ENCODE data around the gene KCNQ1OT1.

The KCNQ1OT1 gene

DNA sequence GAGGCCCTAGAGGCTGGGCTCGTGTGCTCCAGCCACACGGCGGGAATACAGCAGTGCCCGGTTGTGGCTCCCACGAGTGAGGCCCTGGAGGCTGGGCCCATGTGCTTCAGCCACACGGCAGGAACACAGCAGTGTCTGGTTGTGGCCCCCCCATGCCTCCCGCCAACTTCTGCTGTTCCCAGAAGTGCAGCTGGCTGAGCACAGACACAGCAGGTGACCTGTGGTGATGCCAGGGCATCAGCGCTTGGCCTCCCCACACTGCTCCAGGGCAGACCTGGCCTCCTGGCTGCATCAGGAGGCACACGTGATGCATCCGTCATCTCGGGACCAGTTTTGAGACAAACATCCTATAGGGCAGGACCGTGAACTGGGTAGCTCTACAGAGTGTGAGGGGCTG, 110.3 kb downstream of the KCNQ1OT1 start:
- POLR2A ChIA-PET = no interaction called here
- CTCF ChIA-PET = no interaction called here
- TF ChIP-seq, protein P1, sequence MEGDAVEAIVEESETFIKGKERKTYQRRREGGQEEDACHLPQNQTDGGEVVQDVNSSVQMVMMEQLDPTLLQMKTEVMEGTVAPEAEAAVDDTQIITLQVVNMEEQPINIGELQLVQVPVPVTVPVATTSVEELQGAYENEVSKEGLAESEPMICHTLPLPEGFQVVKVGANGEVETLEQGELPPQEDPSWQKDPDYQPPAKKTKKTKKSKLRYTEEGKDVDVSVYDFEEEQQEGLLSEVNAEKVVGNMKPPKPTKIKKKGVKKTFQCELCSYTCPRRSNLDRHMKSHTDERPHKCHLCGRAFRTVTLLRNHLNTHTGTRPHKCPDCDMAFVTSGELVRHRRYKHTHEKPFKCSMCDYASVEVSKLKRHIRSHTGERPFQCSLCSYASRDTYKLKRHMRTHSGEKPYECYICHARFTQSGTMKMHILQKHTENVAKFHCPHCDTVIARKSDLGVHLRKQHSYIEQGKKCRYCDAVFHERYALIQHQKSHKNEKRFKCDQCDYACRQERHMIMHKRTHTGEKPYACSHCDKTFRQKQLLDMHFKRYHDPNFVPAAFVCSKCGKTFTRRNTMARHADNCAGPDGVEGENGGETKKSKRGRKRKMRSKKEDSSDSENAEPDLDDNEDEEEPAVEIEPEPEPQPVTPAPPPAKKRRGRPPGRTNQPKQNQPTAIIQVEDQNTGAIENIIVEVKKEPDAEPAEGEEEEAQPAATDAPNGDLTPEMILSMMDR (IDR thresholded peaks at IDR 0.05; ENCODE audit: control extremely low read depth, extremely low read depth, low read depth, missing control alignments) = no peak
- DNase-seq (ENCODE audit: extremely low spot score) = peak; percentile 15

DNA sequence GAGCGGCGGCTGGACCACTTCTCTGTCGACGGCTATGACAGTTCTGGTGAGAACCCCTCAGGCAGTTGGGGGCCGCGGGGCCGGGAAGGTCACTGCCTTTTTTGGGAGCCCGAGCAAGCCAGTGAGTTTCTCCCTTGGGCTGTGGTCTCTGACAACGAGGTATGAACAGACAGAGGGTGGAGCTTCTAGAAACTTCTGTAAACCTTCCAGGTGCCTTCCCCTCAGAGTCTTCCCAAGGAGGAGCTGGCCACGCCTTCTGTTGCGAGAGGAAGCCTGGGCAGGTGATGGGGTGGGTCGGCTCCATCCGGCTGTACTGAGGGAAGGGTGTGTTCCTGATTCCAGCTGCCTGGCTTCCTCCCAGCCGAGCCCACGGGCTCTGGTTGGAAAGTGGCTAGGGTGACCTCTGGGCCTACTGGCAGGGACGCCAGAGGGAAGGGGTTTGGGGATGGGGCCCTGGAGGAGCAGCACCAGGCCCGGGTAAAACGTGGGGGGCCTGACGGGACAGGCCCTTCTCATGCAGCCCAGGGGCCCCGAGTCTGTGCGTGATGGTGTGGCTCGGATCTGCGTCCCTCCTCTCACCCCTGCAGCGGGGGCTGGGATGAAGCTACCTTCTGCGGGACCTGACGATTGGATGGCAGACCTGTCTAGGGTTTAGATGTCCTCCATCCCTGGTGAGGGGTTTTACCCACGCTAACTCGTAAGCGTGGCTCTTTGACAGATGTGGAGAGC, 110.8 kb downstream of the KCNQ1OT1 start:
- ChIA-PET POLR2A (no interaction called here), CTCF (no interaction called here)
- TF ChIP-seq, protein P1 (IDR thresholded peaks at IDR 0.05; ENCODE audit: control extremely low read depth, extremely low read depth, low read depth, missing control alignments) = no peak
- DNase-seq (ENCODE audit: extremely low spot score) = peak; percentile 10

DNA sequence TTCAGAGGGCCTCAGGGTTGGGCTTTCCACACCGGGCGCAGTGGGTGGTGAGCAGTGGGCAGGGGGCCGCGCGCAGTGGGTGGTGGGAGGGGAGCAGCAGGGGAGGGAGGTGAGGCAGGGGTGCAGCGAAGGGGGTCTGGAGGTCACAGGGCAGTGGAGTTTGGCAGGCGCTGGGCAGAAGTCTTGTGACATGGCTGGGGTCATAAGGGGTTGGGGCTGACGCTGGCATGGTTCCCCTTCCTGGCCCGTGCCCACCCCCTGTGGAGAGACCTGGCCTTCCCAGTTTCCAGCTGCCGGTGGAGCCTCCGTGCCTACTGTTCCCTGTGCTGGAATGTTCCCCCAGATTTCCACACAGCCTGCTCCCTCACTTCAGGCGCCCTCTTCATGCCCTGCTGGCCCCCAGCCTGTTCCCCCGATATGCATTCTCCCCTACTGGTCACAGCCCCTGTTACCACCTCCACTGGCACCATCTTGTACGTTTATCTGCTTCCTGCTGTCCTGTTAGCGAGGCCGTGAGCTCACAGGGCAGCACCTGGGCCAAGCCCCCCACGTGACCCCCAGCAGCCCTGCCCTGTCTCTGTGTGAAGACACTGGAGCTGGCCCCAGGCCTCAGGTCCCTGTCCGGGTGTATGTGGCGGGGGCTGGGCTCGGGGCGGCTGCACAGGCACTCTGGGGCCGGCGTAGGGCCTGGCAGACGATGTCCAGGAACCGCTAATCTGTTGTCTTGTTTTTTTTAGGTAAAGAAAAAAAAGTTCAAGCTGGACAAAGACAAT, 111.6 kb downstream of the KCNQ1OT1 start:
- TF ChIP-seq, protein P1 (IDR thresholded peaks at IDR 0.05; ENCODE audit: control extremely low read depth, extremely low read depth, low read depth, missing control alignments) = no peak
- POLR2A ChIA-PET = no interaction called here
- CTCF ChIA-PET = no interaction called here
- DNase-seq (ENCODE audit: extremely low spot score) = peak; percentile 13

DNA sequence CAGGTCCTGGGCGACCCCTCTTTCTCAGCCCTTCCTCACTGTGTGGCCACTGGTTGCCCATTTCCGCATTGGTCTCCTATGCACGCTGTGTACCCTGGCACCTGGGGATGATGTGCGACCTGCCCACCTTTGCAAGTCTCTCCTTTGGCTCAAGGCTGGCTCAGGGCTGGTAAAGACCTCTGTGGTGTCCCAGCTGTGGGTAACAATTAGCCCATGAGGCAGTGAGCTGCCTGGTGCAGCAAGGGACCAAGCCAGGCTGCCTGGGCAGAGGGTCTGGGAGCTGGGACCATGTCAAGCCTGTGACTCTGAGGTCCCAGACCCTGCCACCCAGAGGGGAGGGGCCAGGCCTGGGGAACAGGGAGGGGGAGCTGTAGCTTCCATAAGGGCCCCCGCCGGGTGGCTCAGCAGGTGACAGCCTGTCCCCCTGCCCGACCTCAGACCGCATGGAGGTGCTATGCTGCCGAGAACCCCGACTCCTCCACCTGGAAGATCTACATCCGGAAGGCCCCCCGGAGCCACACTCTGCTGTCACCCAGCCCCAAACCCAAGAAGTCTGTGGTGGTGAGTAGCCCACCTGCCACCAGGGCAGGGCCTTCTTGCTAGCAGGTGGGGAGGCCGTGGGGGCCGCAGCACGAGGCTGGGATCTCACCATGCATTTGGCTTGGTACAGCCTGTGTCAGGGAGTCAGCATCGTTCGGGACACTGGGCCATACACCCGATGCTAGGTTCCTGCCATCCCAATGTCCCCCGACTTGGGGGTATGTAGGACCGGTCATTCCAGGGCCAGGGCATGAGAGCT, 112.5 kb downstream of the KCNQ1OT1 start:
- POLR2A ChIA-PET = no interaction called here
- TF ChIP-seq, protein P1 (IDR thresholded peaks at IDR 0.05; ENCODE audit: control extremely low read depth, extremely low read depth, low read depth, missing control alignments) = no peak
- CTCF ChIA-PET = no interaction called here
- peak; percentile 10 for DNase-seq (ENCODE audit: extremely low spot score)

DNA sequence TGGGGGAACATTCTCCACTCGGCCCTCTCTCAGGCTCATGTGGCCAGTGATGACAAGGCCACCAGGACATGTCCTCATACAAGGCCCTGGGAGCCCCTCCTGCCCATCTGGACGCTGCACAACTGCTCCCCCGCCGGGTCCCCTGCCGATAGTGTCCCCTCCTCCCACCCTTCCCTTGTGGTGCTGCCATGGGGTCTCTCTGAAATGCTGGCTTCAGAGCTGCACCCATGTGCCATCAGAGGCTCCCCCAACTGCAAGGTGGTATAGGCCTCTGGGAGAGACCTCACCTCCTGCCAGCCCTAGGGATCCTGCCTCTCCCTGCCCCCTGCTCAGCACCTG, 113.0 kb downstream of the KCNQ1OT1 start:
- peak; percentile 13 for DNase-seq (ENCODE audit: extremely low spot score)
- ChIA-PET CTCF (no interaction called here), POLR2A (no interaction called here)
- TF ChIP-seq, protein P1 (IDR thresholded peaks at IDR 0.05; ENCODE audit: control extremely low read depth, extremely low read depth, low read depth, missing control alignments) = no peak

DNA sequence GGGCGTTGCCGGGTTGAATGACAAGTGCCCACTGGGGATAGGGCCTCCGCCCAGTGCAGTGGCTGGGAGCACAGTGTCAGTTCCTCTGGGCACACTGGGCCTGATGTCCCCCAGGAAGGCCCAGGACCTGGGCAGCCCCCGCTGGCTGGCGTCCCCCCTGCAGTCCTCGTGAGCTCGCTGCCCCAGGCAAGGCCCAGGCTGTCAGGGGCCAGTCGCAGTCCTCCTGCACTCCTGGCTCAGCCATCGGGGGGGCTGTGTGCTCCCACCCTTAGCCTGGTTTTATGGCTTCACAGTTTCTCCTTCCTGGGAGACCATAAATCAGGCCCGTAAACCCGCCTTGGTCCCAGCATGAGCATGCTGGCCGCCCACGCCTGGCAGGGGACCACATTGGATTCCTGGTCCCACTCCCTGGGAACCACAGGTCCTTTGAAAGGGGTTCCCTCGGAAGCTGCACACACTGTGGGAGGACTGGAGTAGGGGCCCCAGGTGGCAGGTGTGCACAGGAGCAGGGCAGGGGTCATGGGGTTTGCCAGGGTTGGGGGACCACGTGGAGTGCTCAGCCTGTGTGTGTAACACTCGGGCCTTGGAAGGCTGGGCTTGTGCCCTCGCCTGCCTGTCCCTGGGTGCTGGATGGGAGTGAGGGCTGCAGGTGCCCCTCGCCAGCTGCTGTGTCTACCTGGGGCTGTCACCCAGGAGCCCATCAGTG, 113.6 kb downstream of the KCNQ1OT1 start:
- DNase-seq (ENCODE audit: extremely low spot score) = peak; percentile 8
- CTCF ChIA-PET = no interaction called here
- POLR2A ChIA-PET = no interaction called here
- TF ChIP-seq, protein P1 (IDR thresholded peaks at IDR 0.05; ENCODE audit: control extremely low read depth, extremely low read depth, low read depth, missing control alignments) = no peak
